Cardiac muscle cell (in vitro differentiated cells and primary cell): ENCODE measurements around the gene NSUN3. TPM values are rescaled to one million over a fixed set of nuclear protein-coding genes. Genes with fewer than 3 reads are reported as not detected.
"Not testable (repeated sequence)": the region's sequence is repeated elsewhere in the genome, so short reads cannot be mapped to it uniquely, and the experiment has no call there.

ENCODE experiments used
- DNase-seq, 2 donors: peaks; one replicate each; pipeline versions ENCODE4 v3.0.0 to v3.0.0-alpha.2; 2010 to 2017; ENCODE audit warnings: low read depth in 1 of 2, low spot score in 1 of 2
- H3K27ac ChIP-seq: fragments of 200-600 bp; sonication (generic); 2 replicates; pipeline ENCODE4 v1.5.1; 2016
- H3K27me3 ChIP-seq: fragments of 200-600 bp; sonication (generic); 2 replicates; pipeline ENCODE4 v1.6.0; 2016; ENCODE audit warnings: control low read depth
- H3K36me3 ChIP-seq: fragments of 200-600 bp; sonication (generic); 2 replicates; pipeline ENCODE4 v1.5.1; 2016; ENCODE audit warnings: control low read depth
- H3K4me1 ChIP-seq: fragments of 200-600 bp; sonication (generic); 2 replicates; pipeline ENCODE4 v1.8.1; 2017; ENCODE audit warnings: low read depth, mild to moderate bottlenecking, mixed run types
- H3K4me3 ChIP-seq: fragments of 200-600 bp; sonication (generic); 2 replicates; pipeline ENCODE4 v1.5.1; 2016; ENCODE audit warnings: mild to moderate bottlenecking
- H3K9me3 ChIP-seq: fragments of 200-600 bp; sonication (generic); 2 replicates; pipeline ENCODE4 v1.5.1; 2017; ENCODE audit warnings: low read depth, mild to moderate bottlenecking, control low read depth
- polyA plus RNA-seq: library from polyadenylated mRNA; unstranded; fragments of >200 nt; fragmentation: Nextera tagmentation; extraction: Ambion mirVana; gene quantifications from 2 replicates; pipeline ENCODE4 v1.2.1, GENCODE V29; 2016
- total RNA-seq: library from RNA; depleted of rRNA; stranded (reverse); fragments of >200 nt; gene quantifications from 2 replicates; pipeline ENCODE4 v1.2.3, GENCODE V29; 2016
- TF ChIP-seq, protein P1 (sequence below): IDR thresholded peaks from 2 replicates; pipeline ENCODE4 v1.5.1; 2012; ENCODE audit warnings: low read depth, mild to moderate bottlenecking, low read length

The NSUN3 gene
- total and polyA plus RNA-seq, 2 experiments from 2014 or later: 7.3 to 9.1 TPM

DNA sequence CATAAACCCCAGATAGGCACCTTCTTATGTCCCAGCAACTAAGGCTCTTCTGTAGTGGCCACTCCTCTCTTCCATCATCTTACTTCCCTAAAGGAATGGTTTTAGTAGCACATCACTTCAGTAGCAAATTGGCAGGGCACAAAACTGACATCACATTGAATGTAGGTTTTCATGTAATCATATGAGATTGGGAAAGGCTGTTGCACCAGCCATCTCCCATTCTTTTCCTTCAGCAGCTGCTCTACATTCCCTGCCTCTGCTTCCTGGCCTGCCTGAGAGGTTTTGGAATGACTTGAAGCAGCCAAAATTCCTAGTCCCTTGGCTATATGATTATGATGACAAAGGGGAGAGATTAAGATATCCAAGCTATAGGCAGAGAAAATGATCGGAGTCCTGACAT, 36.5 kb downstream of the NSUN3 start:
- Histone ChIP-seq H3K4me3 (no peak overlapping the region), H3K27me3 (no peaks in the 10 kb centered on the region), H3K9me3 (no peaks in the 10 kb centered on the region), H3K36me3 (peaks cover 18% of the 10 kb centered on the region), H3K4me1 (no peaks in the 10 kb centered on the region), H3K27ac (no peak overlapping the region)
- TF ChIP-seq, protein P1, sequence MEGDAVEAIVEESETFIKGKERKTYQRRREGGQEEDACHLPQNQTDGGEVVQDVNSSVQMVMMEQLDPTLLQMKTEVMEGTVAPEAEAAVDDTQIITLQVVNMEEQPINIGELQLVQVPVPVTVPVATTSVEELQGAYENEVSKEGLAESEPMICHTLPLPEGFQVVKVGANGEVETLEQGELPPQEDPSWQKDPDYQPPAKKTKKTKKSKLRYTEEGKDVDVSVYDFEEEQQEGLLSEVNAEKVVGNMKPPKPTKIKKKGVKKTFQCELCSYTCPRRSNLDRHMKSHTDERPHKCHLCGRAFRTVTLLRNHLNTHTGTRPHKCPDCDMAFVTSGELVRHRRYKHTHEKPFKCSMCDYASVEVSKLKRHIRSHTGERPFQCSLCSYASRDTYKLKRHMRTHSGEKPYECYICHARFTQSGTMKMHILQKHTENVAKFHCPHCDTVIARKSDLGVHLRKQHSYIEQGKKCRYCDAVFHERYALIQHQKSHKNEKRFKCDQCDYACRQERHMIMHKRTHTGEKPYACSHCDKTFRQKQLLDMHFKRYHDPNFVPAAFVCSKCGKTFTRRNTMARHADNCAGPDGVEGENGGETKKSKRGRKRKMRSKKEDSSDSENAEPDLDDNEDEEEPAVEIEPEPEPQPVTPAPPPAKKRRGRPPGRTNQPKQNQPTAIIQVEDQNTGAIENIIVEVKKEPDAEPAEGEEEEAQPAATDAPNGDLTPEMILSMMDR: no peak
- DNase-seq: peak in 1 of 2 donors; percentile 49

DNA sequence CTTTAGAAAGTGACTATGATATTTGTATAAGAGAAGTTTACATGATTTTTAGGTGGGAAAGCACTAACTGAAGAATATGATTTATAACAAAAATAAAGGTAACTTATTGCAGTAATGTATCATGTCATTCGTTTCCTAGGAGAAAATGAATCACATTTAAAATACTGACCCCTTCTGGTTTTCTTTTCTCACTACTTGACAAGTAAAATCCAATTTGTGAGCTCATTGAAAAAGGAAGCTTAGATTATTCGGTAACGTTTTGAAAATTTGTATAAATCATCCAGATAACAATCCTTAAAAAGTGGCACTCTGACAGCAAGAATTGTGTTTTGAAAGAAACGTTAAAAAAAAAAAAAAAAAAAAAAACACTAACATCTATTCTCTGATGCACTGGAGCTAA, 39.0 kb downstream of the NSUN3 start:
- H3K4me1 ChIP-seq: no peaks in the 10 kb centered on the region
- TF ChIP-seq, protein P1: peak; percentile 13
- DNase-seq: peak in 1 of 2 donors; percentile 22
- H3K9me3 ChIP-seq: no peaks in the 10 kb centered on the region
- no peaks in the 10 kb centered on the region for H3K36me3 ChIP-seq
- H3K27me3 ChIP-seq: no peaks in the 10 kb centered on the region
- H3K4me3 ChIP-seq: no peak overlapping the region
- H3K27ac ChIP-seq: no peak overlapping the region

DNA sequence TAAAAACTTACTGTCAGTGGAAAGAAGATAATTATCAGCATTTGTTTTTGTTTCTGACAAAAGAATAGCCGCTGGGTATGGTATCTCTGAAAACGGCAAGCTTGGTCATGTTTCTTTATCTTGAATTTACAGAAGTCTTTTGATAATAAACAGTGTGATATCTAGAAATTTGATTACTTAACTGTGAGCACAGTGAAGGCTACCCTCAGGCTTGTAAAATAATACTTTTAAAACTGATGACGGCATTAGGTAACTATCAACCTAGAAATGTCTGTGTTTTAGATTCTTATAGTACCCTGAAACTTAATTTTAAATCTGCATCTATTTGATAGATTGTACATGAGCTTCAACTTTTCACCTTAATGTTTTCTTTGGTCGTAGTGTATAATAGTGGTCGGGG, 43.4 kb downstream of the NSUN3 start:
- Histone ChIP-seq H3K27me3 (no peaks in the 10 kb centered on the region), H3K36me3 (no peaks in the 10 kb centered on the region), H3K4me1 (no peaks in the 10 kb centered on the region), H3K4me3 (no peak overlapping the region), H3K27ac (no peak overlapping the region), H3K9me3 (no peaks in the 10 kb centered on the region)
- DNase-seq: no peak
- TF ChIP-seq, protein P1: no peak

DNA sequence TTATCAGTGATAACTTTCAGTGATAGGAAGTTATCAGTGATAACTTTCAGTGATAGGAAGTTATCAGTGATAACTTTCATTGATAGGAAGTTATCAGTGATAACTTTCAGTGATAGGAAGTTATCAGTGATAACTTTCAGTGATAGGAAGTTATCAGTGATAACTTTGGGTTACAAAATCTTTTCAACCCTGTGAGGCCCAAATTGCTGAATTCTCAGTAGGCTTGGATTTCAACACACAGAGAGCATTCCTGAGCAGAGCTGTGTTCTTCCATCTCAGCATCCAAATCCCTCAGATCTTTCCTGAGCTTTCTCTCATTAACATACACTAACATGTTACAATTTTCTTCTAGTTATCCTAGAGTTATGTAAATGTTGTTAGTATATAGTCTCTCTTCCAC, 47.4 kb downstream of the NSUN3 start:
- not testable (repeated sequence) for H3K36me3 ChIP-seq, H3K9me3 ChIP-seq, H3K27me3 ChIP-seq, H3K4me3 ChIP-seq, H3K4me1 ChIP-seq, H3K27ac ChIP-seq
- DNase-seq: peak in 1 of 2 donors; percentile 8

DNA sequence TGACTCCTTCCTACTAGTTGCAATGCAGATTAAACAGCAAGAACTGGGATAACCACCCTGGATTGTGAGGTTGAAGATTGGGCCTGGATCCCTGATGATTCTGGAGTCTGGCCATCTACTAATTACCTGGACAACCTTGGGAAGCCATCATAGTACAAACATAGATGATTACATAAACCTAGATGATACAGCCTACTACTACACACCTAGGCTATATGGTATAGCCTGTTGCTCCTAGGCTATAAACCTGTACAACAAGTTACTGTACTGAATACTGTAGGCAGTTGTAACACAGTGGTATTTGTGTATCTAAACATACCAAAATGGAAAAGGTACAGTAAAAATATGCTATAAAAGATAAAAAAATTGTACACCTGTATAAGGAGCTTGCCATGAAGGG, 48.0 kb downstream of the NSUN3 start:
- no peak overlapping the region for H3K27ac ChIP-seq
- no peaks in the 10 kb centered on the region for H3K27me3 ChIP-seq
- TF ChIP-seq, protein P1: no peak
- no peak overlapping the region for H3K4me3 ChIP-seq
- H3K36me3 ChIP-seq: no peaks in the 10 kb centered on the region
- no peaks in the 10 kb centered on the region for H3K4me1 ChIP-seq
- no peaks in the 10 kb centered on the region for H3K9me3 ChIP-seq
- no peak for DNase-seq

DNA sequence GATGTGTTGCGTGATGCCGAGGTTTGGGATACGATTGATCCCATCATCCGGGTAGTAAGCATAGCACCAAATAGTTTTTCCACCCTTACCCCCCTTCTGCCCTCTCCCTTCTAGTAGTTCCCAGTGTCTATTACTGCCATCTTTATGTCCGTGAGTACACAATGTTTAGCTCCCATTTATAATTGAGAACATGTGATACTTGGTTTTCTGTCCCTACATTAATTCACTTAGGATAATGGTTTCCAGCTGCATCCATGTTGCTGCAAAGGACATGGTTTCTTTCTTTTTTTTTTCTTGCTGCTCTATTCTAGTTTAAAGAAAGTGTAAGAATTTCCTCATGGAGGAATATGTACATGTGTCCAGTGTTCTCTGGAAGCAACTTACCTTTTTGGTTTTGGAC, 51.8 kb downstream of the NSUN3 start:
- no peaks in the 10 kb centered on the region for H3K36me3 ChIP-seq
- H3K9me3 ChIP-seq: no peaks in the 10 kb centered on the region
- TF ChIP-seq, protein P1: no peak
- DNase-seq: no peak
- no peaks in the 10 kb centered on the region for H3K4me1 ChIP-seq
- H3K27me3 ChIP-seq: no peaks in the 10 kb centered on the region
- H3K4me3 ChIP-seq: no peak overlapping the region
- no peak overlapping the region for H3K27ac ChIP-seq
